ENCODE results near the gene KRTAP4-8.

Gene KRTAP4-8

DNA sequence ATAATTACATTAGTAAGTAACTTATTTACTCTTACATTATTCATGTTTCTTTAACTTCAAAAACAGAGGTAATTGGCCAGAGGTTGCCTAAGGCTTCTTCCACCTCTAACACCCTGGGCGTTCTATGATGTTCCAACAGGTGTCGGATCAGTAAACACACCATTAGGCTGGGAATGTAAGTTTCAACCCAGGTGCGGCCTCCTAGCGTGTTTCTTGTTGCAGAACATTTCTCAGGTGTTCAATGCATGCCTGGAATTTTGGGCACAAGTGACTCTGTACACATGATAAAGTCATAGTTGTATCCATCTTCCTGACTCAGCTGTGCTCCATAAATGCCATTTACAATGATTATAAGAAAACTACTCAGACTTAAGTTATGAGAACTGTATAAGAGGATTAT, 43.9 kb downstream of the KRTAP4-8 start:
- Histone ChIP-seq H3K4me3 (ENCODE audit: low read length, poor library complexity, severe bottlenecking) (no peak overlapping the region), H3K9me2 (replicated peaks; ENCODE audit: low read depth, low read length) (no peaks in the 10 kb centered on the region), H3K4me2 (ENCODE audit: low read depth, low read length, poor library complexity, severe bottlenecking) (no peak overlapping the region), H3K4me1 (ENCODE audit: insufficient read depth, low read length, poor library complexity, severe bottlenecking) (peaks cover 8% of the 10 kb centered on the region), H3K27me3 (ENCODE audit: insufficient read depth, low read length, poor library complexity, severe bottlenecking) (no peaks in the 10 kb centered on the region), H3F3A (ENCODE audit: low read depth) (no peaks in the 10 kb centered on the region), H3K9me3 (ENCODE audit: insufficient read depth, low read depth, low read length) (no peaks in the 10 kb centered on the region), H3K79me2 (ENCODE audit: insufficient read depth, low read length) (no peaks in the 10 kb centered on the region), H2AFZ (ENCODE audit: low read length) (no peak overlapping the region), H4K20me1 (ENCODE audit: insufficient read depth, low read length, poor library complexity, severe bottlenecking) (no peaks in the 10 kb centered on the region), H3K9ac (ENCODE audit: low read depth, low read length, poor library complexity, severe bottlenecking) (no peak overlapping the region), H3K36me3 (ENCODE audit: insufficient read depth, low read length) (no peaks in the 10 kb centered on the region)
- TF ChIP-seq EZH2phosphoT487 (IDR thresholded peaks at IDR 0.05; ENCODE audit: borderline replicate concordance): no peak
- no peak for TF ChIP-seq CTCF (conservative IDR thresholded peaks at IDR 0.05; ENCODE audit: low read length)

- Histone ChIP-seq H4K20me1 (ENCODE audit: insufficient read depth, low read length, poor library complexity, severe bottlenecking) (no peaks in the 10 kb centered on the region), H3F3A (ENCODE audit: low read depth) (no peaks in the 10 kb centered on the region), H3K79me2 (ENCODE audit: insufficient read depth, low read length) (no peaks in the 10 kb centered on the region), H3K9me2 (replicated peaks; ENCODE audit: low read depth, low read length) (no peaks in the 10 kb centered on the region), H3K36me3 (ENCODE audit: insufficient read depth, low read length) (no peaks in the 10 kb centered on the region), H3K4me3 (ENCODE audit: low read length, poor library complexity, severe bottlenecking) (no peak overlapping the region), H3K27me3 (ENCODE audit: insufficient read depth, low read length, poor library complexity, severe bottlenecking) (no peaks in the 10 kb centered on the region), H3K4me2 (ENCODE audit: low read depth, low read length, poor library complexity, severe bottlenecking) (no peak overlapping the region), H2AFZ (ENCODE audit: low read length) (no peak overlapping the region), H3K9ac (ENCODE audit: low read depth, low read length, poor library complexity, severe bottlenecking) (no peak overlapping the region), H3K9me3 (ENCODE audit: insufficient read depth, low read depth, low read length) (no peaks in the 10 kb centered on the region), H3K4me1 (ENCODE audit: insufficient read depth, low read length, poor library complexity, severe bottlenecking) (peaks cover 8% of the 10 kb centered on the region)
- TF ChIP-seq EZH2phosphoT487 (IDR thresholded peaks at IDR 0.05; ENCODE audit: borderline replicate concordance) (no peak), CTCF (conservative IDR thresholded peaks at IDR 0.05; ENCODE audit: low read length) (no peak)
These were observed 45.4 kb downstream of the KRTAP4-8 start for GRCh38 chr17:41052566-41052965.

GRCh38 chr17:41049110-41049509, 48.8 kb downstream of the KRTAP4-8 start:
- H3K9ac ChIP-seq (ENCODE audit: low read depth, low read length, poor library complexity, severe bottlenecking): no peak overlapping the region
- no peak overlapping the region for H2AFZ ChIP-seq (ENCODE audit: low read length)
- peaks cover 8% of the 10 kb centered on the region for H3K4me1 ChIP-seq (ENCODE audit: insufficient read depth, low read length, poor library complexity, severe bottlenecking)
- 0 out of 2 replicates have a peak, but pooled peaks cover 2% of the 10 kb centered on the region for H3F3A ChIP-seq (ENCODE audit: low read depth)
- no peaks in the 10 kb centered on the region for H4K20me1 ChIP-seq (ENCODE audit: insufficient read depth, low read length, poor library complexity, severe bottlenecking)
- no peak overlapping the region for H3K4me2 ChIP-seq (ENCODE audit: low read depth, low read length, poor library complexity, severe bottlenecking)
- H3K9me2 ChIP-seq (replicated peaks; ENCODE audit: low read depth, low read length): no peaks in the 10 kb centered on the region
- H3K9me3 ChIP-seq (ENCODE audit: insufficient read depth, low read depth, low read length): no peaks in the 10 kb centered on the region
- TF ChIP-seq EZH2phosphoT487 (IDR thresholded peaks at IDR 0.05; ENCODE audit: borderline replicate concordance) (no peak), CTCF (conservative IDR thresholded peaks at IDR 0.05; ENCODE audit: low read length) (no peak)
- H3K36me3 ChIP-seq (ENCODE audit: insufficient read depth, low read length): no peaks in the 10 kb centered on the region
- no peaks in the 10 kb centered on the region for H3K27me3 ChIP-seq (ENCODE audit: insufficient read depth, low read length, poor library complexity, severe bottlenecking)
- H3K4me3 ChIP-seq (ENCODE audit: low read length, poor library complexity, severe bottlenecking): no peak overlapping the region
- no peaks in the 10 kb centered on the region for H3K79me2 ChIP-seq (ENCODE audit: insufficient read depth, low read length)
